SIG-M5 treated with dmso at 0.1 percent for 504 hours (cell line): ENCODE measurements around the gene BCL7C.
"Not testable (repeated sequence)": the region's sequence is repeated elsewhere in the genome, so short reads cannot be mapped to it uniquely, and the experiment has no call there.

Source experiments
- DNase-seq: peaks from one replicate; lab custom pipeline; 2025; ENCODE audit not compliant: unreplicated experiment; lab: John Stamatoyannopoulos, UW

Gene BCL7C

DNA sequence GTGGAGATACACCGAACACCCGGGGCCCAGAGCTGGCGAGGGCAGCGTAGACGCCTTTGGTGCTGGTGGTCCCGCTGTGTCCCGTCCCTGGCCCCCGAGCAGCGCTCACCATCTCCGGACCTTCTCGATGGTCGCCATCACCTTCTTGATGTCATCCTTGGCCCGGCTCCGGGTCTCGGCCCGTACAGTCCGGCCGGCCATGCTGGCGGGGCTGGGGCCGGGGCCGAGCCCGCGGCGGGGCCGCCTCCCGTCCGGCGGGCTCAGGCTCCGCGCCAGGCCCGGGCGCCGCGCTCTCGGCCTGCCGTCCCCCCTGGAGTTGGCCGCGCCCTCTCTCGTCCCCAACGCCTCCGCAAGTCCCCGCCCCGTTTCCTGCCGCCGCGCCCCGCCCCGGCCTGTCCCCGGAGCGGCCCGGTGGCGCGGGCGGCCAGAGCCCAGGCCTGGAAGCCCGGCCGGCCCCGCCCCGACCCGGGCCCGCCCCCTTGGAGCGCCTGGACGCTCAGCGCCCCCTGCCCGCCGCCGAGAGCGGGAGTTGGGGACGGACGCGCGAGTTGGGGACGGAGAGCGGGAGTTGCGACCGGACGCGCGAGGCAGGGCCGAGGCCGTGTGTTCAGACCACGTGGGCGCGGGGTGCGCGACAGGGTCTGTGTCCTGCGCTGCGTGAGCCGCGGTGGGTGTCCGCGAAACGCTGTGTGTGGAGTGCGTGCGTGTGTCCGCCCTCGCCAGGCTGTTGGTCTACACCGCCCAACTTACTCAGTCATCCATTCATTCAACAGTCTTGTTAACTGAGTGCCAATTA is at the start of gene BCL7C:
BCL7C (minus strand) TSS at position 334 of the 796 bp plus-strand sequence; CDS start at position 201, 133 bp downstream.
- DNase-seq = peak; percentile 71

DNA sequence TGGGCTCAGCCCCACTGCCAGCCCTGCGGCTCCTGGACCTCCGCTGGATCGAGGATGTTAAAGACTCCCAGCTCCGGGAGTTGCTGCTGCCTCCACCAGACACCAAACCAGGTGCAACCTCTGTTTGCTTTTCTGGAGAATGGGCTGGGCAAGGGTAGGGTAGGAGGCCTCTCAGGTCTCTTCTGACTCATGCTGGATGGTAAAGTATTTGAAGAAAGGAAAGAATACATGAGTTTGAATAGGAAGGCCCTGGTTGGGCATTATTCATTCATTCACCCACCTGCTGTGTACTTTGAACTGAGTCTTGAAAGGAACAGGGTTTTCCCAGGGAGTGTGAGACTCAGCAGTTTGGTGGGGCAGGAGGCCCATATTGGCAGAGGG is 48.5 kb upstream of the BCL7C start:
- DNase-seq = no peak

DNA sequence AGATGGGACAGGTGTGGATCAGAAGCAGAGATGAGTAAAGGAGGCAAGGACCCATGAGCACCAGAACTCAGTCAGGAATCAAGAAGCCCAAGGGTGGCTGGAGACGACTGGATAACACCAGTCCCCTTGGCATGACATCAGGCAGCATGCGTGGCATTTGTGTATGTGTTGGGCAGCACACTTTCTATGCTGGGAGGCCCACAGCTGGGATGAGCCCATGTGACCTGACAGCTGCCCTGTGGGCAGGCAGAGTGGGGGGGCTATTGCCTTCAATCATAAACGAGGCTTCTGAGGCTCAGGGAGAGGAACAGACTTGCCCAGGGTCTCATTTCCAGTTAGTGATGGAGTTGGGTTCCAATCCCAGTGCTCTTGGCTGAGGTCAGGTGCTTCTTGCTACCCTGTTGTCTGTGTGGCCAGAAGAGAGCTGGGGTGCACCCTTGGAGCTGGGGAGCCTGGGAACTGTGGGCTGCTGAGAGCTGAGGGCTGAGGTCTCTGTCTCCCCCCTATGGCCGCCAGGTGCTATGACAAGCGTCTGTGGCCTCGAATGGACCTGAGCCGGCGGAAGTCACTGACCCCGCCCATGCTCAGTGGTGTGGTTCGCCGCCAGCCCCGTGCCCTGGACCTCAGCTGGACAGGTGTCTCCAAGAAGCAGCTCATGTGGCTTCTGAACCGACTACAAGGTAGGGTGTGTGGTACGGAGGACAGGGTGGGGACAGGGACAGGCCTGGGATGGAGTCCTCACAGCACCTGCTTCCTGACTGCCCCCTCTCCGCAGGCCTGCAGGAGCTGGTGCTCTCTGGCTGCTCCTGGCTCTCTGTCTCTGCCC is 47.9 kb upstream of the BCL7C start:
- peak; percentile 59 for DNase-seq

DNA sequence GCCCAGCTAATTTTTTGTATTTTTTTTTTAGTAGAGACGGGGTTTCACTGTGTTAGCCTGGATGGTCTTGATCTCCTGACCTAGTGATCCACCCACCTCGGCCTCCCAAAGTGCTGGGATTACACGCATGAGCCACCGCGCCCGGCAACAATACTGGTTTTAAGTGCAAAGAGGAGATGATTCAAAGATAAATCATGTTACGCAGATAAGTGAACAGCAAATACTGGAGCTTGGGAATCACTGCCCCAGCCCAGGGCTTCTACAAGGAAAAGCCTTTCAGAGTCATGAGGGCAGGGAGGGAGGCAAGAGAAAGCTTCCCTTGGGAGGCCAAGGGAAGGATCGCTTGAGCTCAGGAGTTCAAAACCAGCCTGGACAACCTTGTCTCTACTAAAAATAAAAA is 45.7 kb upstream of the BCL7C start:
- DNase-seq = not testable (repeated sequence)

DNA sequence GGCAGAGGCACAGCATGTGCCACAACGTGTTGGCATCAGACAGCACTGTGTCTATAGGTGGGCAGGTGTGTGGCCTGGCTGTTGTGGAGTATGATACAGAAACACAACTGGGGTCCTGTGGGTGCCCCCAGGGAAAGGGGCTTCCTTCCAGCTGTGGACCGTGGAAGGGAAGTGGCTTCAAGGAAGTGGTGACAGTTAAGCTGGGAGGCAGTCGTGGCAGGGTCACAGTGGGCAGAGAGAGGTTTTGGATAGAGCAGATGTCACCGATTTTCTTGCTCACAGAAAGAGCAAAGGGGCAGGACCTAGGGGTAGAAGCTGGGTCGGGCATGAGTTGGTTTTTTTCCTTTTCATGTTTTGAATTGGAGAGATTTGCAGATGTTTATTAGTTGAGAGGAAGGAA is 43.8 kb upstream of the BCL7C start:
- DNase-seq = no peak

DNA sequence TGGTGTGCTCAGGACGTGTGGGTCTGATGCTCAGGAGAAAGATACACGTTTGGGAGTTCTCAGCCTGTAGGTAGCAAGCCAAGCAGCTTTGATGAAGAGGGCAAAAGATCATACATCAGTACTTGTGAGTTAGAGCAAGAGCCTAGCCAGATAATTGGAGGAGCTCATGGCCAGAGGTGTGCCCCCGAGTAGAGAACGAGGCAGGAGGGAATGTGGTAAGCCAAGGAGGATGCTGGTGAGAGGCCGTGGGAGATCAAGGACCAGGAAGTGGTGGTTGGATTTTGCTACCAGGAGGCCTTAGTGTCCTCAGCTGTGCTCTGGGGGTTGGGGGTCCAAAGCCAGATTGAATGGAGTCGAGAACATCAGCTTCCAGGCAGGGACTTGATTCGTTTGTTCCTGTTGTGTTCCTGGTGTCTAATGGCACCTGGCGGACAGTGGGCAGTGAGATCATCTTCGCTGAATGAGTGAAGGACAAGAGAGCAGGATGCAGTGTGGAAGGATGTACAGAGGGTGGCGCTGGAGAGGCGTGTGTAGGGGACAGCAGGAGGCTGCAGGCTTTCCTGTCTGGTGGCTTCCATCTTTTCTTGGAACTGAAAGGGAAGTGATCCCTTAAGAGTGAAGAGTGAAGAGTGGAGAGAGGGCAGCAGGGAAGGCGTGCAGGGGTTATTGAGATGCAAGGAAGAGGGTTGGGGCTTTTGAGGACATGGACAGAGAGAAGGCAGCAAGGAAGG is 41.1 kb upstream of the BCL7C start:
- DNase-seq = peak; percentile 63

DNA sequence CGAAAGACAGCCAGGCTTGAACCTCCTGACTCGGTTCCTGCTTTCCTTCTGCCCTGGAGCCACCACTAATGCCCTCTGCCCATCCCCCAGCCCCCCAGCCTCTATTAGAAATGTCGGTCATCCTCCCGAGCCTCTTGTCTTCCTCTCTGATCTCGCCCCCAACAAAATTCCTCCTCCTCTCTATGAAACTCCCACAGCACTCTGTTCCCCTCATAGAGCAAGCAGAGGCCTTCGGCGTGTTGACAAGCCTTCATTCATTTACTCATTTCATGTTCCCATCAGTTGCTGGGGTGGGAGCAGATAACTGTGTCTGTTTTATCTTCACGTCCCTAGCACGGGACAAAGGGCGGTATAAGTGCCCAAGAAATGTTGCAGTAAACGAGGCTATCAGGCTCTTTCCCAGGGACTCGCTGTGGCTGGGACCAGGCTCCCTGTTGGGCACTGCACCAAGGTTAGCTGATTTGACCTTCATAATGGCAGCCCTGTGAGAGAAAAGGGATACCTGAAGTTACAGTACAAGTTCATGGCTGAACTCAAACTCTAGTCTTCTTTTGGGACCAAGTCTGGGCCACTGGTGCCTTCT is 37.3 kb upstream of the BCL7C start:
- DNase-seq = no peak

DNA sequence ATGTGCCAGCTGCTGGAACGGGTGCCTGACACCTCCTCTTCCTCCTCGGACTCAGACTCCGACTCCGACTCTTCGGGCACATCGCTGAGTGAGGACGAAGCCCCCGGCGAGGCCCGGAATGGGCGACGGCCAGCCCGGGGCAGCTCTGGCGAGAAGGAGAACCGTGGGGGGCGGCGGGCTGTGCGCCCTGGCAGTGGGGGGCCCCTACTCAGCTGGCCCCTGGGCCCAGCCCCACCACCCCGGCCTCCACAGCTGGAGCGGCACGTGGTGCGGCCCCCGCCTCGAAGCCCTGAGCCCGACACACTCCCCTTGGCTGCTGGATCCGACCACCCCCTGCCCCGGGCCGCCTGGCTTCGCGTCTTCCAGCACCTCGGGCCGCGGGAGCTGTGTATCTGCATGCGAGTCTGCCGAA is 36.3 kb upstream of the BCL7C start:
- no peak for DNase-seq

DNA sequence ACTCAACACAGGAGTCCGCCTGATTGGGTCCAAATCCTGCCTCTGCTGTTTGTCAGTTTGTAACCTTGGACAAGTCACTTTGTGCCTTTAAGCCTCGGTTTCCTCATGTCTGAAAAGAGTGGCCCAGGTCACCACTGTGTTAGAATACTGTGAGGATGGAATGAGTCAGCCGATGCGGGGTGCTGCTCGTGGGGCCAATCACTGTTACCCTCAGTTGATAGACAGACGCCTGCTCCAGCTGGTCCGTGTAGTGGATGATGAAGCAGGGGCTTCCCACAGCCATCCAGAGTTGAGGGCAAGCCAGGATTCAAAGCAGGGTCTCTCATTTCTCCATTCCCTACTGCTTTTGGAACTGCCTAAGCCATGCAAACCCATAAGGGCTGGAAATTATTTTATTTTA is 35.3 kb upstream of the BCL7C start:
- no peak for DNase-seq

DNA sequence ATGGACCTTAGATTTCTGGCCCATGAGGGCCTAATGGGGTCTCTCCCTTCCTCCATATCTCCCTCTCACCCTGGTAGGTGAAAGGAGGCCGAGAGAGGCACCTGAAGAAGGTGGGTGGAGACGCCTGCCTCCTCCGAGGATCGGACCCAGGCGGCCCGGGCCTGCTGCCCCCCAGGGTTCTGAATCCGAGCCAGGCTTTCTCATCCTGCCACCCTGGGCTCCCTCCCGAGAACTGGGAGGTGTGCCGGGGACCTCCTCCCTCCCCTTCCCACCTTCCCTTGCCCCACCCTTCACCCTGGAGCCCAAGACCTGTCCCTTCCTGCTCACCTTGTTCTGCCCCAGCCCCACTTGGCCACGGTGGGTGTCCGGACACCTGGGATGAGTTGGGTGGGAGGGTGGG is 34.5 kb upstream of the BCL7C start:
- no peak for DNase-seq

DNA sequence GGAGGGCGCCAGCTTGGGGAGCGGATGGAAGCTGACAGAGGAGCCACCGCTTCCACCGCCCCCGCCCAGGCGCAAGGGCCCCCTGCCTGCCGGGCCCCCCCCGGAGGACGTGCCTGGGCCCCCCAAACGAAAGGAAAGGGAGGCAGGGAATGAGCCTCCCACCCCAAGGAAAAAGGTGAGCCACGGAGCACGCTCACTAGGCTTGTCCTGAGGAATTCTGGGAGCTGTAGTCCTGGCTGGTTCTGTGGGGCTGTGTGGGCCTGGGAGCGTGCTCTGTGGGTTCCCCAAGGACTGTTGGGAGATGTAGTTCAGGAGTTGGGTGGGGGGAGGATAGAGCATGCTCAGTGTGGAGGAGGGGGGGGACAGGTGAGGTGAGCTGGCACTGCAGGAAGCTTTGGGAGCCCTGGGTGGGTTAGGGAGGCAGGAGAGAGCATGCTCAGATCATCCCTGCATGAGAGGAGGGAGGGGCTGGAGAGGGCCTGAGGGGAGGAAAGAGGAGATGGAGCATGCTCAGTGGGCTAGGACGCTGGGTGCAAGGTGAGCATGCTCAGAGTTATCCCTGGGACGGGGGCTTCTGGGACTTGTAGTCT is 34.0 kb upstream of the BCL7C start:
- peak; percentile 24 for DNase-seq

DNA sequence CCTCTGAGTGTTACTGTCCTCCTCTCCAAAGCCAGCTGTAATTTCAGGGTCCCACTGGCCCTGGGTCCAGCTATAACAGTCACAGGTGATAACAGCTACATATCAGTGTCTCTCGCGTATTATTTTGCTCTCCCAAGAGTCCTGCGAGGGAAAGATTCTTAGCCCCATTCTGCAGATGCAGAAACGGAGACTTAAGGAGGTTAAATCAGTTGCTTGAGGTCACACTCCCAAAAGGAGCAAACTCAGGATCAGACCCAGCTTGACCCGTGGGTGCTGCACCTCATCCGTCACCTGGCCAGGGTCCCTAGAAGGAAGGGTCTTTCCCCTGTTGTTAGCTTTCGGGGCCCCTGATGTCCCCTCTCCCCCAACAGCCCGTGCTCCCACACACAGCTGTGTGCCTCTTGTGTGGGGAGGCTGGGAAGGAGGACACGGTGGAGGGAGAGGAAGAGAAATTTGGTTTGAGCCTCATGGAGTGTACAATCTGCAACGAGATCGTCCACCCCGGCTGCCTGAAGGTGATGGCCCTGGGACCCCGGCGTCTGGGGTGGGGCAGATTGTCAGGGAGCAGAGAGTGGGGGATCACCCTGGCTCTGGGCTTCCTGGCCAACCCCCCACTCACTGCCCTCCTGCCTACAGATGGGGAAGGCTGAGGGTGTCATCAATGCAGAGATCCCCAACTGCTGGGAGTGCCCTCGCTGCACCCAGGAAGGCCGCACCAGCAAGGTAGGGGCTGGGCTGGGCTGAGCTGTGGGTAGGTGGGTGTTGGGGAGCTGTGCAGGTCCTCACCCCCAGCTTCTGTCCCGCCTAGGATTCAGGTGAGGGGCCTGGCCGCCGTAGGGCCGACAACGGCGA is 33.3 kb upstream of the BCL7C start:
- DNase-seq = no peak

DNA sequence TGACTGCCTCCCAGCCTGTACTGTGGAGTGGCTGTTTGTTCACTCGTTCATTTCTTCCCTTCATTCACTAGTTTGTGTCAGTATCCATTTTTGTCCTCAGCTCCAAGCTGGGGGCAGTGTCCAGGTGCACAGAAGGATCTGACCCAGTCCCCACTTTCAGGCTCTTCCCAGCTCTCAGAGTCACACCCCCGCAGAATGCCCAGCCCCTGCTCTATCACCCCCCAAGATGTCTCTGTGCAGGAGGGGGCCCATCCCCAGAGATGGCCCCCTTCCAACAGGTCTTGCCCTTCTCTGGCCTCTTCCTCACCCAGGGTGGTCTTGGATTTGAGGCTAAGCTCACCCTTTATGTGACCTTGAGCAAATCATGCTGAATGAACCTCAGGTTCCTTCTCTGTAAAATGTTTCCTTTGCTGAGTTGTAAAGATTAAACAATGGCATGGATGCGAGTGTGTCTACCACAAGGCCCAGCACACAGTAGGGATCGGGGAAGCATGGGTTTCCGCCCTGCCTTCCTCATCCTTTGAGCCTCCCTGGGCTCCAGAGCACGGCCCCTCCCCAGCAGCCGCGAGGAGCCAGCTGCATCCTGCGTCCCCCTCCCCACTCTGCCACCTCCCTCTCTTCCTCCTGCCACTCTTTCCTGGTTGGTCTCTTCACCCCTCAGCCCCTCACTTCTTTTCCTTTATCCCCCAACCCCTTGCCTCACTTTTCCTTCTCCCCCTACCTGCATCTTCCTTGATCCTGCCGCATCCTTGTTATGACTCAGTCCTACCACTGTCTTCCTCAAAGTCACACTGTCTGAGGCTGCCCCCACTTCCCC is 32.3 kb upstream of the BCL7C start:
- DNase-seq = no peak

DNA sequence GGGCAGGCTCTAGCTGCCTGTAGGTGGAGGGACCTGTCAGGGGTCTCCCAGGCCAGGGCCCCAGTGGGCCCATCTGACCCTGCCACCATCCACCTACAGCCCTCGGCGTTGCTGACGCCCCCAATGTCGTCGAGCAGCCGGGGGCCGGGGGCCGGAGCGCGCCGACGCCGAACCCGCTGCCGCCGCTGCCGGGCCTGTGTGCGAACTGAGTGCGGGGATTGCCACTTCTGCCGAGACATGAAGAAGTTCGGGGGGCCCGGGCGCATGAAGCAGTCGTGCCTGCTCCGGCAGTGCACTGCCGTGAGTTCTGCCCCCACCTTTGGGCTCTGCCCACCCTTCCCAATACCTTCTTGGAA is 31.7 kb upstream of the BCL7C start:
- DNase-seq = no peak

DNA sequence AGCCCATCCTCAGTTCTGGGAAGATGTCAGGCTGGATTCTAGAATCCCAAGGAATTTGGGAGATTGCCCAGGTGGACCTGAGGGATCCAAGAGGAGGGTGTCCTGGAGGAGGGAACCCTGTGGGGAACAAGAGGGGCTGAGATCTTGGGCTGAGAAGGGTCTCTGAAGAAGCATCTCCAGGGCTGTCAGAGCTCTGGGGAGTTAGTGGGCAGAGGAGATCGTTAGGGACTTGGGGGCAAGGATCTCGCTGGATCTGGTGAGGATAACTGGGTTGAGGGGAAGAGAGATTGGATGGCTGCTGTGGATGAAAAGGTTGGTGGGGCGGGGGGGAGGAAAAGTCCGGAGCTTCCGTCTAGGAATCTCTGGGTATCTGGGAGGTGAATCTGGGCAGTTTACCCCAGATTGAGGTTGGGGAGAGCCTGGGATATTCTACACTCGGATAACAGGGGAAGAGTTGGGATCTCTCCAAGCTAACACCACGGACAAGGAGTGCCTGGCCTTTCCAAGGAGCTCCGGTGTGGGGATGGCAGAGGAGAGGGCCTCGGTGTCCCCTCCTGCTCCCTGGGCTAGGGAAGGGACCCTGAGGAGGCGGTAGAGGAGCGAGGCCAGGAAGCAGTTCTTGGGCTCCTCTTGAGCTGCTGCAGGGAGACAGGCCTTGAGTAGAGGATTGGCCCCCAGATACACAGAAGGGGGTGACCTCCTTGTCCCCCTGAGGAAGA is 31.2 kb upstream of the BCL7C start:
- DNase-seq = no peak

DNA sequence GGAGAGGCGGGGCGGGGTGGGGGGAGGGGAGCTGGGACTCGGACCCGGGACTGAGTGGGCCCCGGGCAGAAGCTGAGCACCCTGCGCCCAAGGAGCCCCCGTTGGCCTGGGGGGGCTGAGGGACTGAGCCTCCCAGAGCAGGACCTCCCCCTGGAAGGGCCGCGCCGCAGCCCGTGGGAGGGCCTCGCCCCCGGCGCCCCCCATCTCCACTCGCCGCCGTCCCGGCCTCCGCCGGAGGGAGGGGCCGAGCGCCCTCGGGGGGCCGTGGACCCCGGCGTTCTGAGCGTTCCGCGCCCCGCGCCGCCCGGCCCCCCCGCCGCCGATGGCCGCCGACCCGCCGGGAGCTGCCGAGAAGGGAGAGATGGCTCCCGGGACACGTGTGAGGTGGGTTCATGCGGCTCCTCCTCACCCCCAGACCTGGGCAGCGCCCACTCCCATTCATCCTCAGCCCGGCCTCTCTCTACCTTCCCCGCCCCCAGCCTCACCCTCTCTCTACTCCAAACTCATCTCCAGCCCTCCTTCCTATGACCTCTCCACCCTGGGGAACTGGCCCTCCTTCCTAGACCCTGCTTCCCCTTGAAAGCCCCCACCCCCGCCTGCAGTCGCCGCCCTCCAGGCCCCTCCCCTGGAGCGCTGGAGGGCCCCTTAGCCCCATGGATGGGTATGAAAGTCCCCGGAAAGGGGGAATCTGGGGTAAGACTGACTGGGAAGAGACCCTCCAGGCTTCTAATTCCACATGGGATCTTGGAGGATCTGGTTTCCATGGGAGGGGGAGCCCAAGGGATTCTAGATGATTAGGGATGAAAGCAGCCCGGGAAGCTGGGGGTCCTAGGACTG is 30.4 kb upstream of the BCL7C start:
- no peak for DNase-seq

DNA sequence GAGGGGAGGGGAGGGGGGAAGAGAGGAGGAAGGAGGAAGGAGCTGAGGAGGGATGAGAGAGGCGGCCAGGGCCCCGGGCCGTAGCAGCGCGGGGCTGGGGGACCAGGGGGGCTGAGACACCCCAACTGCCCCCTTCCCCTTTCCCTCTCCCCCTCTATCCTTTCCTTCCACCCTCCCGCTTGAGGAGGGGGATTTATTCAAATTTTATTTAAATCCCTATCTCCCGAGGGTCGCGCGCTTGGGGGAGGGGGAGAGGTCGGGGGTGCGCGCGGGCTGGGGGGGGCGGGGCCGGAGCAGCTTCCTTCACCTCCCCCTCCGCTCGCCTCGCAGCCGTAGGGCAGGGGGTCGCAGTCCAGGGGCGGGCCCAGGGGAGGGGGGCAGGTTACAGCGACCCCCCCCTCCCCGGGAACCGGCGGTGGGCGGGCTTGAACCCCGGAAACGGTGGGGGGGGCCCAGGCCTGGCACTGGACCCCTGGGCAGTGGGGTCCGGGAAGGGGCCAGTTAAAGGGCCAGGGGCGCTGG is 29.7 kb upstream of the BCL7C start, which contains the start of gene FBXL19:
FBXL19 (plus strand) TSS at position 19 of the 522 bp plus-strand sequence. CDS start 2,183 bp downstream, outside the sequence.
- no peak for DNase-seq
